DND-41 (cell line): ENCODE measurements around the gene ACOXL.

ENCODE experiments used
- EZH2 ChIP-seq: IDR thresholded peaks from 3 replicates; pipeline ENCODE4 v1.6.1; 2012; ENCODE audit warnings: borderline replicate concordance, low read depth, mild to moderate bottlenecking, moderate library complexity, low read length, inconsistent platforms; ENCODE audit not compliant: severe bottlenecking
- TF ChIP-seq, protein P1 (sequence below): IDR thresholded peaks from 2 replicates; pipeline ENCODE4 v1.5.1; 2012; ENCODE audit warnings: borderline replicate concordance, low read length, moderate library complexity, mild to moderate bottlenecking; ENCODE audit not compliant: poor library complexity, severe bottlenecking; ENCODE audit errors: extremely low read depth

- TF ChIP-seq, protein P1, sequence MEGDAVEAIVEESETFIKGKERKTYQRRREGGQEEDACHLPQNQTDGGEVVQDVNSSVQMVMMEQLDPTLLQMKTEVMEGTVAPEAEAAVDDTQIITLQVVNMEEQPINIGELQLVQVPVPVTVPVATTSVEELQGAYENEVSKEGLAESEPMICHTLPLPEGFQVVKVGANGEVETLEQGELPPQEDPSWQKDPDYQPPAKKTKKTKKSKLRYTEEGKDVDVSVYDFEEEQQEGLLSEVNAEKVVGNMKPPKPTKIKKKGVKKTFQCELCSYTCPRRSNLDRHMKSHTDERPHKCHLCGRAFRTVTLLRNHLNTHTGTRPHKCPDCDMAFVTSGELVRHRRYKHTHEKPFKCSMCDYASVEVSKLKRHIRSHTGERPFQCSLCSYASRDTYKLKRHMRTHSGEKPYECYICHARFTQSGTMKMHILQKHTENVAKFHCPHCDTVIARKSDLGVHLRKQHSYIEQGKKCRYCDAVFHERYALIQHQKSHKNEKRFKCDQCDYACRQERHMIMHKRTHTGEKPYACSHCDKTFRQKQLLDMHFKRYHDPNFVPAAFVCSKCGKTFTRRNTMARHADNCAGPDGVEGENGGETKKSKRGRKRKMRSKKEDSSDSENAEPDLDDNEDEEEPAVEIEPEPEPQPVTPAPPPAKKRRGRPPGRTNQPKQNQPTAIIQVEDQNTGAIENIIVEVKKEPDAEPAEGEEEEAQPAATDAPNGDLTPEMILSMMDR = no peak
- no peak for TF ChIP-seq EZH2
Measured at GRCh38 chr2:111030945-111031344, 298.6 kb downstream of the ACOXL start.
